Naive thymus-derived CD8-positive, alpha-beta T cell (primary cell): ENCODE results near the gene ACTRT3. TPM values are rescaled to one million over a fixed set of nuclear protein-coding genes. Genes with fewer than 3 reads are reported as not detected.

Experiments used
- ATAC-seq, 2 donors: fragments of 150-1000 bp; cut with Tn5 transposase in 1 of 2; sonication (Bioruptor Pico), chemical (Tn5 transposase) in 1 of 2; 1 replicate in 1 of 2; 2 replicates in 1 of 2; pipeline ENCODE4 v1.10.0; 2021; ENCODE audit warnings: mild to moderate bottlenecking in 2 of 2, moderate library complexity in 2 of 2
- POLR2A ChIA-PET: fragments of 350-600 bp; sonication (Branson Sonifier 250); formaldehyde crosslinking; loops from one replicate; lab custom pipeline; 2021; ENCODE audit warnings: antibody characterized with exemption; lab: Charles Lee
- DNase-seq, 10 donors: peaks; one replicate each; pipeline versions ENCODE4 v3.0.0 to v3.0.0-alpha.2; 2020 to 2022
- H3K27ac Mint-ChIP-seq, 10 donors: one replicate each; pipeline ENCODE4 v1.8.0; 2020 to 2022; ENCODE audit warnings: mild to moderate bottlenecking in 10 of 10, mixed read lengths in 10 of 10, moderate library complexity in 4 of 10, inconsistent platforms in 1 of 10
- H3K27me3 Mint-ChIP-seq, 5 donors: one replicate each; pipeline ENCODE4 v1.8.0; 2021 to 2022; ENCODE audit warnings: mixed read lengths in 5 of 5
- H3K36me3 Mint-ChIP-seq, 3 donors: one replicate each; pipeline ENCODE4 v1.8.0; 2020 to 2022; ENCODE audit warnings: mixed read lengths in 3 of 3, mild to moderate bottlenecking in 2 of 3, inconsistent platforms in 1 of 3
- H3K4me1 Mint-ChIP-seq, 4 donors: one replicate each; pipeline ENCODE4 v1.8.0; 2021 to 2022; ENCODE audit warnings: mixed read lengths in 4 of 4
- H3K4me3 Mint-ChIP-seq, 10 donors: one replicate each; pipeline ENCODE4 v1.8.0; 2020 to 2022; ENCODE audit warnings: mild to moderate bottlenecking in 10 of 10, mixed read lengths in 10 of 10, moderate library complexity in 6 of 10, inconsistent platforms in 1 of 10
- H3K9me3 Mint-ChIP-seq, 9 donors: one replicate each; pipeline ENCODE4 v1.8.0; 2020 to 2022; ENCODE audit warnings: mixed read lengths in 9 of 9, mild to moderate bottlenecking in 3 of 9, inconsistent platforms in 1 of 9, moderate library complexity in 1 of 9
- polyA plus RNA-seq, 3 donors: library from polyadenylated mRNA; unstranded; fragments of 300-500 nt; fragmentation: Illumina TruSeq; gene quantifications; one replicate each; pipeline ENCODE4 v1.2.3, GENCODE V29; 2021
- total RNA-seq, 8 experiments: library from RNA in 2 of 8; stranded (reverse) in 2 of 8; gene quantifications; one replicate each; pipeline ENCODE4 v1.2.3 and lab custom pipeline; 2021 to 2026

The ACTRT3 gene
- total and polyA plus RNA-seq, 5 experiments from 2014 or later: 0.13 to 0.29 (median 0.14) TPM; not detected in 1

DNA sequence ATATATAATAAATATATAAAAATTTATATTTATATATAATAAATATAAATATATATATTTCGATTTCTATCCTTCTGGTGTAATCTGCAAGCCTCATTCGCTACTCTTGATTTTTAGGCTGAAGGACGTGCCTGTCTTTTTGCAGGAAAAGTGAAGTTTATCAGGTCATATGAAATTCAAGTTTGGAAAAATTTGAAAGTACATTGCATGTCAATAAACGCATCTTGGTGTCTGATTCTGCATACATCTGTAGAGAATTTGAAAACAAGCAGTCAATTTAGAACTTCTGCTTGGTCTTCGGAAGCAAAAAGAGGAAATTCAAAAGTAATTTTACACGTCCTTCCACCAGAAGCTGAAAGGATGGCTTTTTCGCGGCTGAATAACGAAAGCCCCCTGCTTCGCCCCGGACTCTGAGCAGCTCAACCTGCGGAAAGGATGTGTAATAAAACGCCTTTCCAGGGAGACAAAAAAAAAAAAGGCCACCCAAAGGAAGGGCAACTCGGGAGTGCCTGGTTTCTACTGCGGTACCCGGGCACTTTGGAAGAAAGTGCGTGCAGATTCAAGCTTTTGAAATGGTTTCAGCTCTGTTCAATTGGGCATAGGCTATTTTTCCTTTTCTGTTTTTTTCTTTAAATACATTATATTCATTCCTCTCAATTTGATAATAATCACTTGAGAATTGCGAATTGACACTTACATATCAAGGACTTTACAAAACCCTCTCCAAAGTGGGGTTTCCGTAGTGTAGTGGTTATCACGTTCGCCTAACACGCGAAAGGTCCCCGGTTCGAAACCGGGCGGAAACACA lies 2.3 kb upstream of the ACTRT3 start:
- peaks cover 16 to 46% (median 42%) of the 10 kb centered on the region in 4 donors for H3K4me1 Mint-ChIP-seq

GRCh38 chr3:169764882-169765612 lies 4.3 kb downstream of the ACTRT3 start, which contains the start of gene TERC:
Gene TERC (minus strand): TSS chr3:169765060.
- Mint-ChIP-seq H3K27me3 (no peaks in the 10 kb centered on the region), H3K36me3 (no peaks in the 10 kb centered on the region), H3K4me3 (peak within 1 kb of the TSS; percentile 87 to 98 (median 96)), H3K27ac (peak within 1 kb of the TSS; percentile 95 to 100 (median 98)), H3K4me1 (peaks cover 8 to 30% (median 29%) of the 10 kb centered on the region in 4 donors), H3K9me3 (peaks cover 0 to 10% (median 2%) of the 10 kb centered on the region in 9 donors)
- peak; percentile 83 to 98 (median 94) for DNase-seq
- peak; percentile 87 to 90 for ATAC-seq
- POLR2A ChIA-PET: interaction anchor here (0.6 to 5.1 kb wide), 15 partner anchors 8 to 1105 kb away, joined by 3 to 105 read pairs (median 6); partner anchors contain the start of genes LRRC34, LRRIQ4, MYNN and PHC3

More for the DNA sequence above, 2.3 kb upstream of the ACTRT3 start:
- POLR2A ChIA-PET: interaction anchor here (0.6 to 3.7 kb wide), 16 partner anchors 9 to 1098 kb away, joined by 3 to 105 read pairs (median 4); partner anchors contain the start of genes LRRC34, LRRIQ4, PRKCI and RPL22L1
- Mint-ChIP-seq H3K9me3 (peaks cover 0 to 3% (median 0%) of the 10 kb centered on the region in 9 donors), H3K36me3 (peaks cover 0 to 28% (median 10%) of the 10 kb centered on the region in 3 donors), H3K27ac (peak overlapping the region; percentile 97 to 100 (median 99)), H3K4me3 (peak overlapping the region; percentile 91 to 99 (median 99)), H3K27me3 (peaks cover 0 to 3% (median 0%) of the 10 kb centered on the region in 5 donors)
- ATAC-seq (peak; percentile 4 to 9), DNase-seq (peak; percentile 33 to 94 (median 76))

GRCh38 chr3:169764312-169764881 lies 5.0 kb downstream of the ACTRT3 start:
- peak overlapping the region; percentile 87 to 98 (median 96) for H3K4me3 Mint-ChIP-seq
- POLR2A ChIA-PET: interaction anchor here (0.6 to 5.1 kb wide), 19 partner anchors 9 to 1144 kb away, joined by 3 to 105 read pairs (median 4); partner anchors contain the start of genes EIF5A2, GPR160, LRRC34 and LRRIQ4
- DNase-seq (peak in 9 of 10 donors; percentile 43 to 81 (median 63)), ATAC-seq (peak; percentile 53 to 54)
- H3K27ac Mint-ChIP-seq: peak overlapping the region; percentile 95 to 100 (median 98)
- H3K36me3 Mint-ChIP-seq: no peaks in the 10 kb centered on the region
- peaks cover 0 to 10% (median 2%) of the 10 kb centered on the region in 9 donors for H3K9me3 Mint-ChIP-seq
- peaks cover 8 to 29% (median 28%) of the 10 kb centered on the region in 4 donors for H3K4me1 Mint-ChIP-seq
- H3K27me3 Mint-ChIP-seq: no peaks in the 10 kb centered on the region

- Mint-ChIP-seq H3K27me3 (no peaks in the 10 kb centered on the region), H3K27ac (peak overlapping the region in 1 of 10 donors; percentile 45), H3K36me3 (no peaks in the 10 kb centered on the region), H3K9me3 (peaks cover 0 to 4% (median 0%) of the 10 kb centered on the region in 9 donors), H3K4me3 (no peak overlapping the region), H3K4me1 (peaks cover 10 to 39% (median 35%) of the 10 kb centered on the region in 4 donors)
- POLR2A ChIA-PET: interaction anchor here (5.1 kb wide), 1 partner anchor 13 kb away, joined by 105 read pairs; the partner anchor contains the start of gene MYNN
- no peak for DNase-seq
- no peak for ATAC-seq
Observed at GRCh38 chr3:169760479-169760878, 8.9 kb downstream of the ACTRT3 start.

DNA sequence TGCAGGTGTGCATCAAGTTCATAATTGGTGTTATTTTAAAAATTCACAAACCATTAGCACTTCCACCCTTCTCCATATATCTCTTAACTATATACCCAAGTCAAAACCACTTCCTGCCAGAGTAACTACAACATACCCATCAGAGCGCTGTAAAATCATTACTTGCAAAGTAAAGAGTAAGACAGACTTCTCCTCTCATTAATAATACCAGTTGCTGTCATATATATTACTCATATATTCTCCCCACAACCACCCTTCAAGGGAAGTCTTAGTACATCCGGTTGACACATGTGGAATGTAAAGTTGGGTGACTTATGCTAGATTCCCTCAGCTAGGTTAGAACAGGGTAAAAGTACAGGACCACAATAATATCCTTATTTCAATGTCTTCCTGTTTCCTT lies 10.1 kb downstream of the ACTRT3 start:
- Mint-ChIP-seq H3K27me3 (peaks cover 0 to 4% (median 0%) of the 10 kb centered on the region in 5 donors), H3K4me3 (peak overlapping the region in 9 of 10 donors; percentile 1 to 50 (median 18)), H3K4me1 (peaks cover 7 to 32% (median 29%) of the 10 kb centered on the region in 4 donors), H3K9me3 (no peaks in the 10 kb centered on the region), H3K36me3 (no peaks in the 10 kb centered on the region), H3K27ac (peak overlapping the region in 8 of 10 donors; percentile 0 to 70 (median 26))
- peak; percentile 35 to 58 for ATAC-seq
- DNase-seq: no peak
- POLR2A ChIA-PET: interaction anchor here (0.6 to 1.0 kb wide), 3 partner anchors 7 to 42 kb away, joined by 3 to 7 read pairs (median 4); partner anchors contain the start of gene MYNN

DNA sequence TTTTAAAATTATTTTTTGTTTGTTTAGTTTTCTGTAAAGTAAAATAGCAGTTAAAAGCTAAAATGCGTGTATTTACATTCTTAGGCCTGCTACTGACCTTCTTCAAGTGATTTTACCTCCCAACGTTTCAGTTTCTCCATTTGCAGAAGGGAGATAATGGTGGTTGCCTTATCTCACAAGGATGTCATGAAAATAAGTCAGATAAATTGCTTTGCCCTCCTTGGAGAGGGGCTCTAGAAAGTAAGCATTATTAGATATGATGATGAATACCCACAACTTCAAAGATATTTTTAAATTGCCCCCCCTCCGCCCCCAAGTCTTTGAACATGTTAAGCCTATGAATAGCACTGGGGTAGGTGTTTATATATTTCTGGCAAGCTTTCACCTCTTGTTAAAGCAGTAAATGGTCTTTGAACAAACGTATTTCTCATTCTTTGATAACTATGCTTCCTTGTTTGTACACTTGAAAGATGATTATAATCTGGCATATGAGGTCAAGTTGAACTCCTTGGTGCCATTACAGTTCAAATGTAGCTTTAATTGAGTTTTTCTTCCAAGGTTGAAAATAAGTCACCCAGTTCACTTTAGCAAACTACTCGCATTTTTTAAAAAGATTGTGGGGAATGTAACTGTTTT lies 10.9 kb downstream of the ACTRT3 start:
- Mint-ChIP-seq H3K27me3 (peaks cover 0 to 5% (median 0%) of the 10 kb centered on the region in 5 donors), H3K36me3 (no peaks in the 10 kb centered on the region), H3K27ac (peak overlapping the region in 2 of 10 donors; percentile 33 to 60), H3K9me3 (no peaks in the 10 kb centered on the region), H3K4me3 (no peak overlapping the region), H3K4me1 (peaks cover 5 to 26% (median 22%) of the 10 kb centered on the region in 4 donors)
- DNase-seq: no peak
- ATAC-seq: no peak
- POLR2A ChIA-PET: interaction anchor here (0.8 kb wide), 1 partner anchor 8 kb away, joined by 3 read pairs; no protein-coding TSS in a partner anchor

DNA sequence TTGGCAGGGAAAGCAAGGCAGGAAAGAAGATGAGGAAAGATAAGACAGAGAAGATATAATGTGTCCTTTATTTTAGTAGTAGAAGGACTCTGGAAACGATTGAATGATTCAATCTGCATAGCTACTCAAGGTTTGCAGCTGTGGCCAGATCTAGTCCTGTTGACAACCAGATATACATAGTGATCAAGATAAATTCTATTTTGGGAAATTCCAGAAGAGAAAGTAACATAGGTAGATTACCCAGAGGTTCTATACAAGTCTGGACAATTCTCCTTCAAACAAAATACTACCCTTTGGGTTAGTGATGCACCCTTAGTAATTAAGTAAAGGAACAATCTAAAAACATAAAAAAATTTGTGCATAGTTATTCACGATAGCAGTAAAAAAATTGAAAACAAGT lies 13.9 kb downstream of the ACTRT3 start:
- Mint-ChIP-seq H3K27me3 (peaks cover 0 to 21% (median 7%) of the 10 kb centered on the region in 5 donors), H3K9me3 (no peaks in the 10 kb centered on the region), H3K4me1 (peaks cover 5 to 17% (median 15%) of the 10 kb centered on the region in 4 donors), H3K27ac (no peak overlapping the region), H3K36me3 (no peaks in the 10 kb centered on the region), H3K4me3 (no peak overlapping the region)
- ATAC-seq: no peak
- DNase-seq: no peak
- POLR2A ChIA-PET: no interaction called here

- Mint-ChIP-seq H3K9me3 (no peaks in the 10 kb centered on the region), H3K27me3 (peaks cover 0 to 26% (median 9%) of the 10 kb centered on the region in 5 donors), H3K4me3 (no peak overlapping the region), H3K4me1 (peaks cover 5 to 17% (median 14%) of the 10 kb centered on the region in 4 donors), H3K27ac (no peak overlapping the region), H3K36me3 (no peaks in the 10 kb centered on the region)
- POLR2A ChIA-PET: no interaction called here
- ATAC-seq (no peak), DNase-seq (no peak)
Observed at GRCh38 chr3:169754711-169755110, 14.7 kb downstream of the ACTRT3 start.

- Mint-ChIP-seq H3K9me3 (no peaks in the 10 kb centered on the region), H3K4me1 (peaks cover 0 to 5% (median 4%) of the 10 kb centered on the region in 4 donors), H3K36me3 (no peaks in the 10 kb centered on the region), H3K27me3 (peaks cover 7 to 47% (median 24%) of the 10 kb centered on the region in 5 donors), H3K27ac (no peak overlapping the region), H3K4me3 (no peak overlapping the region)
- no peak for ATAC-seq
- POLR2A ChIA-PET: no interaction called here
- DNase-seq: no peak
Observed at GRCh38 chr3:169751875-169752274, 17.5 kb downstream of the ACTRT3 start.

DNA sequence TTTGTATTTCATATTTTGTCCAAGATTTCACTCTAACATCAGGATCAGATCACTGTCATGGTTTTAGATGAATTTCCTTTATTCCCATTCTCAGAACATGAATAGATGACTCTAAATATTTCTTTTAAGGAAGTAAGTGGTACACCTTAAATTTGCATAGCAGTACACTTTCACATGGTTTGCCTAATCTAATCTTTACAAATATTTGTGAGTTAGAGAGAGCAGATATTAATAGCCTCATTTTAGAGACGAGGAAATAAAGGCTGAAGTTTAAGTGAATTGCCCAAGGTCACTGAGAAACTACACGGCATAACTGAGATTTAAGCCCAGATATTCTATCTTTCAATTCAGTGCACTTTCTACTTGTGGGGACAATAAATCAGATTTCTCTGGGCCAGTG lies 18.7 kb downstream of the ACTRT3 start:
- Mint-ChIP-seq H3K9me3 (no peaks in the 10 kb centered on the region), H3K36me3 (no peaks in the 10 kb centered on the region), H3K27me3 (peaks cover 18 to 53% (median 32%) of the 10 kb centered on the region in 5 donors), H3K27ac (no peak overlapping the region), H3K4me3 (no peak overlapping the region), H3K4me1 (peaks cover 0 to 5% (median 4%) of the 10 kb centered on the region in 4 donors)
- POLR2A ChIA-PET: no interaction called here
- DNase-seq: no peak
- no peak for ATAC-seq

DNA sequence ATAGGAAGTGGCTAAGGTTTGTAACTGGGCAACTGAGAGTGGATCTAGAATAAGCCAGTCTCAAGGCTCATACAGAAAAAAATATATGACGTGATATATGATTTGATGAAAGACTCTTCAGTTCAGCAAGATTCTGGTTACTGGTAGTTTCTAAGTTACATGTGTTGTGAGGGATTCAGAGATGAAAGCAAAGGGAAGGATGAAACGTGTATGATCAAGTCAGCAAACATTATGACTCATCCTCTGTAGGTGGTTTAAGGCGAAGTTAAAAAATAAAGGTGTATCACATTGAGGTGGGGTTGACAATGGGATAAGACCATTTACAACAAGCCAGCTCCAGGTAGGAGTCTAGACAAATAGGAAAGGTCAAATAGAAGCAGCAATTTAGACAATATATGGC lies 20.7 kb downstream of the ACTRT3 start:
- peaks cover 0 to 5% (median 4%) of the 10 kb centered on the region in 4 donors for H3K4me1 Mint-ChIP-seq
- H3K36me3 Mint-ChIP-seq: no peaks in the 10 kb centered on the region
- no peaks in the 10 kb centered on the region for H3K9me3 Mint-ChIP-seq
- H3K4me3 Mint-ChIP-seq: no peak overlapping the region
- peak overlapping the region in 1 of 10 donors; percentile 16 for H3K27ac Mint-ChIP-seq
- POLR2A ChIA-PET: no interaction called here
- DNase-seq: no peak
- H3K27me3 Mint-ChIP-seq: peaks cover 18 to 49% (median 32%) of the 10 kb centered on the region in 5 donors
- ATAC-seq: peak; percentile 79 to 86
